Loucy (cell line): Measurements from ENCODE around the gene CDK15.

Experiments
- H2AFZ ChIP-seq: fragments of 200-600 bp; sonication (generic); 2 replicates; pipeline ENCODE4 v1.6.0; 2016; ENCODE audit warnings: antibody characterized with exemption, mild to moderate bottlenecking, low read length, moderate library complexity
- H3F3A ChIP-seq: fragments of 200-600 bp; 2 replicates; pipeline ENCODE4 v1.6.0; 2016; ENCODE audit warnings: antibody characterized with exemption, low read depth, mild to moderate bottlenecking
- H3K27me3 ChIP-seq: fragments of 200-600 bp; sonication (generic); 2 replicates; pipeline ENCODE4 v1.6.1; 2014; ENCODE audit warnings: low read length, mild to moderate bottlenecking; ENCODE audit not compliant: insufficient read depth, poor library complexity, severe bottlenecking
- H3K36me3 ChIP-seq: fragments of 200-600 bp; sonication (generic); 2 replicates; pipeline ENCODE4 v1.6.1; 2016; ENCODE audit warnings: low read length; ENCODE audit not compliant: insufficient read depth
- H3K4me1 ChIP-seq: fragments of 200-600 bp; sonication (generic); 2 replicates; pipeline ENCODE4 v1.5.1; 2014; ENCODE audit warnings: low read length, mild to moderate bottlenecking; ENCODE audit not compliant: insufficient read depth, poor library complexity, severe bottlenecking
- H3K4me2 ChIP-seq: fragments of 200-600 bp; sonication (generic); 2 replicates; pipeline ENCODE4 v1.6.0; 2014; ENCODE audit warnings: antibody characterized with exemption, low read length, low read depth, mild to moderate bottlenecking; ENCODE audit not compliant: poor library complexity, severe bottlenecking
- H3K4me3 ChIP-seq: fragments of 200-600 bp; sonication (generic); 2 replicates; pipeline ENCODE4 v1.5.1; 2014; ENCODE audit warnings: low read length, mild to moderate bottlenecking, mixed read lengths; ENCODE audit not compliant: poor library complexity, severe bottlenecking
- H3K79me2 ChIP-seq: fragments of 200-600 bp; sonication (generic); 2 replicates; pipeline ENCODE4 v1.6.1; 2014; ENCODE audit warnings: low read length; ENCODE audit not compliant: insufficient read depth
- H3K9ac ChIP-seq: fragments of 200-600 bp; sonication (generic); 2 replicates; pipeline ENCODE4 v1.6.0; 2014; ENCODE audit warnings: mild to moderate bottlenecking, low read depth, low read length, moderate library complexity; ENCODE audit not compliant: poor library complexity, severe bottlenecking
- H3K9me2 ChIP-seq: fragments of 200-600 bp; sonication (generic); replicated peaks from 2 replicates; pipeline ENCODE4 v1.6.1; 2016; ENCODE audit warnings: low read depth, low read length, mixed read lengths
- H3K9me3 ChIP-seq: fragments of 200-600 bp; sonication (generic); 2 replicates; pipeline ENCODE4 v1.6.1; 2014; ENCODE audit warnings: mild to moderate bottlenecking, antibody characterized with exemption, low read length, low read depth; ENCODE audit not compliant: insufficient read depth
- H4K20me1 ChIP-seq: fragments of 200-600 bp; sonication (generic); 2 replicates; pipeline ENCODE4 v1.6.0; 2014; ENCODE audit warnings: antibody characterized with exemption, low read length, mild to moderate bottlenecking; ENCODE audit not compliant: insufficient read depth, poor library complexity, severe bottlenecking
- EZH2phosphoT487 ChIP-seq: fragments of 200-600 bp; IDR thresholded peaks from 2 replicates; pipeline ENCODE4 v1.6.1; 2018; ENCODE audit warnings: antibody characterized with exemption, mild to moderate bottlenecking, moderate library complexity, borderline replicate concordance
- TF ChIP-seq, protein P1 (sequence below): fragments of 200-600 bp; sonication (generic); conservative IDR thresholded peaks from 2 replicates; pipeline ENCODE4 v1.5.1; 2014; ENCODE audit warnings: mild to moderate bottlenecking, antibody characterized with exemption, low read length

Gene CDK15

DNA sequence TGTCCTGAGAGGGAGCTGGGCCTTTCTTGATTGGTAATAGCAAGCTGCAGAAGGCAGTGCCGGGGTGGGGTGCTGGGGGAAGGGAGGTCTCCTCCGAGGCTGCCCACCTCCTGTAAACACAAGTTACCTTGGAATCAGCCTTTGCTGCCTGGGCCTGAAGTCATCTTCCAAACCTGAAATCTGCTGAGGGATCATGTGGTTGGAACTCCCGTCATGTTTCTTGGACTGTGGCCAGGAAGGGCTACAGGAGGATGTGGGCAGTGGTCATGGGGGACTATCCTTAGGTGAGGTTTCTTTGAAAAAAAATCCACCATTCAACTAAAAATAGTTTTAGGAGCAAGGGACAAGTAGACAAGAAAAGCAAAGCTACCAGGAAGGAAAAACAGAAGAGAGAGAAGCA, 74.2 kb downstream of the CDK15 start:
- H3K4me3 ChIP-seq: no peak overlapping the region
- H3K36me3 ChIP-seq: no peaks in the 10 kb centered on the region
- no peak overlapping the region for H3K4me2 ChIP-seq
- no peaks in the 10 kb centered on the region for H3K9me2 ChIP-seq
- H3K79me2 ChIP-seq: no peaks in the 10 kb centered on the region
- peaks cover 41% of the 10 kb centered on the region for H3K4me1 ChIP-seq
- H3F3A ChIP-seq: no peaks in the 10 kb centered on the region
- H2AFZ ChIP-seq: no peak overlapping the region
- H4K20me1 ChIP-seq: no peaks in the 10 kb centered on the region
- H3K9me3 ChIP-seq: no peaks in the 10 kb centered on the region
- no peak overlapping the region for H3K9ac ChIP-seq
- TF ChIP-seq EZH2phosphoT487: no peak
- TF ChIP-seq, protein P1, sequence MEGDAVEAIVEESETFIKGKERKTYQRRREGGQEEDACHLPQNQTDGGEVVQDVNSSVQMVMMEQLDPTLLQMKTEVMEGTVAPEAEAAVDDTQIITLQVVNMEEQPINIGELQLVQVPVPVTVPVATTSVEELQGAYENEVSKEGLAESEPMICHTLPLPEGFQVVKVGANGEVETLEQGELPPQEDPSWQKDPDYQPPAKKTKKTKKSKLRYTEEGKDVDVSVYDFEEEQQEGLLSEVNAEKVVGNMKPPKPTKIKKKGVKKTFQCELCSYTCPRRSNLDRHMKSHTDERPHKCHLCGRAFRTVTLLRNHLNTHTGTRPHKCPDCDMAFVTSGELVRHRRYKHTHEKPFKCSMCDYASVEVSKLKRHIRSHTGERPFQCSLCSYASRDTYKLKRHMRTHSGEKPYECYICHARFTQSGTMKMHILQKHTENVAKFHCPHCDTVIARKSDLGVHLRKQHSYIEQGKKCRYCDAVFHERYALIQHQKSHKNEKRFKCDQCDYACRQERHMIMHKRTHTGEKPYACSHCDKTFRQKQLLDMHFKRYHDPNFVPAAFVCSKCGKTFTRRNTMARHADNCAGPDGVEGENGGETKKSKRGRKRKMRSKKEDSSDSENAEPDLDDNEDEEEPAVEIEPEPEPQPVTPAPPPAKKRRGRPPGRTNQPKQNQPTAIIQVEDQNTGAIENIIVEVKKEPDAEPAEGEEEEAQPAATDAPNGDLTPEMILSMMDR: no peak
- no peaks in the 10 kb centered on the region for H3K27me3 ChIP-seq

DNA sequence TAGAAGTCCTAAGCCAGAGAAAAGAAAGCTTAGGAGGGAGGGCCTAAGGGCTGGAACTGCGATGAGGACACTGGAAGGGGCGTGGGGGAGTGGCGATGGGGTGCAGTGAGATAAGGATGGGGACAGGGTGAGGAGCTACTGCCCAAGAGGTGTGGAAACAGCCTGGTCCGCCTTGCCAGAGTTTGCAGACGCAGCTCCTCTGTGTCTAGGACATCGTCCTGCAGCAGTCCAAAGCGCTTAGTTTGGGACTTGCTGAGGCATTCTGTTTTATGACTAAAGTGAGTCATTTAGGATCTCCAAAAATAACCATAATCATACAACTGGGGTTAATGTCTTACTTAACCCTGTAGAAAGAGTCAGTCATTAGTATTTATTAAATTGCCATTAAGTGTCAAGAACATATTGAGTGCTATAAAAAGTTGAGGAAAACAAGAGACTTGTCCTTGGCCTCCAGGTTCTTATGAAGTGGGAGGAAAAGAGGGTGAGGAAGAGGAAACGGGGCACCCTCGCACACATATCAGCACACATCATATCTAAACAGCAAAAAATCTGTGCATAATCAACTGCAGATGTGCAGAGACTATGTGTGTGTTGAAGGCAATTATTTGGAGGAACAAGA, 74.8 kb downstream of the CDK15 start:
- Histone ChIP-seq H3K4me3 (no peak overlapping the region), H3K79me2 (no peaks in the 10 kb centered on the region), H3F3A (no peaks in the 10 kb centered on the region), H3K9me2 (no peaks in the 10 kb centered on the region), H3K4me2 (peak overlapping the region; percentile 65), H3K27me3 (no peaks in the 10 kb centered on the region), H3K4me1 (peaks cover 41% of the 10 kb centered on the region), H3K36me3 (no peaks in the 10 kb centered on the region), H3K9ac (no peak overlapping the region), H2AFZ (no peak overlapping the region), H4K20me1 (no peaks in the 10 kb centered on the region), H3K9me3 (no peaks in the 10 kb centered on the region)
- no peak for TF ChIP-seq EZH2phosphoT487
- TF ChIP-seq, protein P1: no peak

- TF ChIP-seq, protein P1: no peak
- no peak for TF ChIP-seq EZH2phosphoT487
- peaks cover 41% of the 10 kb centered on the region for H3K4me1 ChIP-seq
- peak overlapping the region; percentile 65 for H3K4me2 ChIP-seq
- H2AFZ ChIP-seq: no peak overlapping the region
- H3K79me2 ChIP-seq: no peaks in the 10 kb centered on the region
- no peaks in the 10 kb centered on the region for H3K27me3 ChIP-seq
- no peaks in the 10 kb centered on the region for H4K20me1 ChIP-seq
- H3K9ac ChIP-seq: no peak overlapping the region
- H3K9me2 ChIP-seq: no peaks in the 10 kb centered on the region
- H3K36me3 ChIP-seq: no peaks in the 10 kb centered on the region
- H3K9me3 ChIP-seq: no peaks in the 10 kb centered on the region
- no peaks in the 10 kb centered on the region for H3F3A ChIP-seq
- H3K4me3 ChIP-seq: peak overlapping the region; percentile 62
Observed at GRCh38 chr2:201881741-201882140, 75.4 kb downstream of the CDK15 start.
